Keratinocyte (primary cell): Measurements from ENCODE around the gene NPDC1. TPM values are rescaled to one million over a fixed set of nuclear protein-coding genes. Genes with fewer than 3 reads are reported as not detected.

Source experiments
- DNase-seq: peaks from one replicate; pipeline ENCODE4 v3.0.0-alpha.2; 2011; ENCODE audit warnings: low read depth, missing footprints, low spot score
- FAIRE-seq: peaks from 2 replicates; lab custom pipeline; 2011; peaks lifted over from hg19 to GRCh38; lab: Jason Lieb, UNC
- H2AFZ ChIP-seq: 2 replicates; pipeline ENCODE4 v1.6.0; 2012; ENCODE audit warnings: low read length, control low read depth, inconsistent platforms; ENCODE audit not compliant: control insufficient read depth
- H3K27ac ChIP-seq: 2 replicates; pipeline ENCODE4 v1.5.1; 2011; ENCODE audit warnings: low read length; ENCODE audit not compliant: control insufficient read depth, insufficient read depth
- H3K27me3 ChIP-seq: 3 replicates; pipeline ENCODE4 v1.6.0; 2011; ENCODE audit warnings: low read length; ENCODE audit not compliant: control insufficient read depth, insufficient read depth; ENCODE audit errors: extremely low read depth
- H3K36me3 ChIP-seq, 2 experiments: 2 replicates in 1 of 2; 3 replicates in 1 of 2; pipeline ENCODE4 v1.5.1; 2011; ENCODE audit warnings: low read length in 2 of 2, mild to moderate bottlenecking in 1 of 2; ENCODE audit not compliant: control insufficient read depth in 2 of 2, insufficient read depth in 2 of 2; ENCODE audit errors: extremely low read depth in 1 of 2
- H3K4me1 ChIP-seq: 3 replicates; pipeline ENCODE4 v1.5.1; 2011; ENCODE audit warnings: low read length; ENCODE audit not compliant: control insufficient read depth, insufficient read depth; ENCODE audit errors: extremely low read depth
- H3K4me2 ChIP-seq: 3 replicates; pipeline ENCODE4 v1.6.0; 2011; ENCODE audit warnings: low read depth, low read length; ENCODE audit not compliant: control insufficient read depth, insufficient read depth; ENCODE audit errors: extremely low read depth
- H3K4me3 ChIP-seq, 3 experiments: fragments of 200-600 bp in 1 of 3; sonication (generic) in 1 of 3; 2 replicates in 2 of 3; 3 replicates in 1 of 3; pipeline ENCODE4 v1.5.1; 2011 to 2016; ENCODE audit warnings: low read length in 3 of 3, mild to moderate bottlenecking in 3 of 3, control low read depth in 2 of 3, inconsistent platforms in 1 of 3, low read depth in 1 of 3, mixed read lengths in 1 of 3, mixed run types in 1 of 3, moderate library complexity in 1 of 3; ENCODE audit not compliant: control insufficient read depth in 2 of 3, insufficient read depth in 2 of 3; ENCODE audit errors: extremely low read depth in 1 of 3
- H3K79me2 ChIP-seq: 2 replicates; pipeline ENCODE4 v1.6.0; 2012; ENCODE audit warnings: low read length; ENCODE audit not compliant: control insufficient read depth, insufficient read depth
- H3K9ac ChIP-seq: 3 replicates; pipeline ENCODE4 v1.6.0; 2011; ENCODE audit warnings: low read length; ENCODE audit not compliant: control insufficient read depth, insufficient read depth; ENCODE audit errors: extremely low read depth
- H3K9me1 ChIP-seq: 3 replicates; pipeline ENCODE4 v1.6.0; 2011; ENCODE audit warnings: low read length; ENCODE audit not compliant: control insufficient read depth, insufficient read depth; ENCODE audit errors: extremely low read depth
- H3K9me3 ChIP-seq: 2 replicates; pipeline ENCODE4 v1.5.1; 2012; ENCODE audit warnings: low read depth, low read length; ENCODE audit not compliant: control insufficient read depth
- H4K20me1 ChIP-seq: 3 replicates; pipeline ENCODE4 v1.6.0; 2011; ENCODE audit warnings: low read length; ENCODE audit not compliant: control insufficient read depth, insufficient read depth; ENCODE audit errors: extremely low read depth
- EZH2 ChIP-seq: IDR thresholded peaks from one replicate; pipeline ENCODE4 v1.6.1; 2012; ENCODE audit warnings: inconsistent platforms, mild to moderate bottlenecking, low read length, moderate library complexity
- dilution Hi-C: fragments of 300-500 bp; cut with MboI; formaldehyde crosslinking; loops from one replicate; pipeline ENCODE4 v1.7.0; 2020; ENCODE audit warnings: low sequenced_read_pairs; ENCODE audit not compliant: extremely low pct_ligation_motif_present
- polyA plus RNA-seq, 5 experiments: library from polyadenylated mRNA; depleted of rRNA in 3 of 5; stranded (reverse) in 3 of 5; stranded (forward) in 1 of 5; unstranded in 1 of 5; fragments of >200 nt; gene quantifications; 1 replicate in 1 of 5; 2 replicates in 3 of 5; 3 replicates in 1 of 5; pipeline versions ENCODE4 v1.2.1 to v1.2.3, GENCODE V29; 2011 to 2012; ENCODE audit warnings: missing spikeins in 2 of 5, low read depth in 1 of 5, low replicate concordance in 1 of 5
- TF ChIP-seq, protein P1 (sequence below), 3 experiments: IDR thresholded peaks in 1 of 3; conservative IDR thresholded peaks in 1 of 3; optimal IDR thresholded peaks in 1 of 3; 2 replicates in 2 of 3; 3 replicates in 1 of 3; pipeline versions ENCODE3 to v1.5.1; 2011; ENCODE audit warnings: low read length in 3 of 3, mild to moderate bottlenecking in 3 of 3, moderate library complexity in 2 of 3, control low read depth in 1 of 3, inconsistent platforms in 1 of 3; ENCODE audit not compliant: insufficient read depth in 2 of 3; ENCODE audit errors: extremely low read depth in 1 of 3

NPDC1 gene
- polyA plus RNA-seq, 1 donor (not counting 4 experiments of a cell fraction or from before 2014, with no cell fraction given): 9.8 TPM

DNA sequence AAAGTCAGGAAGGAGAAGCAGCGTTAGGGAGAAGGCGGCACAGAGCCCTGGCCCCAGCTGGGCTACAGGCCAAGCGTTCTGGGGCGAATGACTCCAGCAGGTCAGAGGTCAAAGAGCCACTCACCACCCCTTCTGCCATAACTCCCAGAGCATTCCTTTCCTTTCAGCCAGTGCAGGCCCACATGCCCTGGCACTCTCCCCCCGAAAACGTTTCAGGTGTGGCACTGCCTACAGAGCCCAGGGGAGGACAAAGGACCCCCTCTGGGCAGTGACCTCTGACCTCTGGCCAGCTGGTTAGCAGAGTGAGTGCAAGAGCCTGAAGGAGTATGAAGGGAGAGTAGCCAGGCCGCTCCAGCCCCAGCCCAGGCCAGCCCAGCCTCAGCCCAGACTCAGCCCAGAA lies 22.8 kb downstream of the NPDC1 start:
- Histone ChIP-seq H3K79me2 (no peaks in the 10 kb centered on the region), H3K9ac (no peak overlapping the region), H3K9me1 (no peaks in the 10 kb centered on the region), H3K27me3 (peaks cover 15% of the 10 kb centered on the region), H3K4me3 (no peak overlapping the region), H3K4me2 (no peak overlapping the region), H2AFZ (no peak overlapping the region), H4K20me1 (no peaks in the 10 kb centered on the region), H3K36me3 (no peaks in the 10 kb centered on the region), H3K9me3 (no peaks in the 10 kb centered on the region), H3K27ac (no peak overlapping the region), H3K4me1 (no peaks in the 10 kb centered on the region)
- dilution Hi-C loops: no loop called here
- TF ChIP-seq, protein P1, sequence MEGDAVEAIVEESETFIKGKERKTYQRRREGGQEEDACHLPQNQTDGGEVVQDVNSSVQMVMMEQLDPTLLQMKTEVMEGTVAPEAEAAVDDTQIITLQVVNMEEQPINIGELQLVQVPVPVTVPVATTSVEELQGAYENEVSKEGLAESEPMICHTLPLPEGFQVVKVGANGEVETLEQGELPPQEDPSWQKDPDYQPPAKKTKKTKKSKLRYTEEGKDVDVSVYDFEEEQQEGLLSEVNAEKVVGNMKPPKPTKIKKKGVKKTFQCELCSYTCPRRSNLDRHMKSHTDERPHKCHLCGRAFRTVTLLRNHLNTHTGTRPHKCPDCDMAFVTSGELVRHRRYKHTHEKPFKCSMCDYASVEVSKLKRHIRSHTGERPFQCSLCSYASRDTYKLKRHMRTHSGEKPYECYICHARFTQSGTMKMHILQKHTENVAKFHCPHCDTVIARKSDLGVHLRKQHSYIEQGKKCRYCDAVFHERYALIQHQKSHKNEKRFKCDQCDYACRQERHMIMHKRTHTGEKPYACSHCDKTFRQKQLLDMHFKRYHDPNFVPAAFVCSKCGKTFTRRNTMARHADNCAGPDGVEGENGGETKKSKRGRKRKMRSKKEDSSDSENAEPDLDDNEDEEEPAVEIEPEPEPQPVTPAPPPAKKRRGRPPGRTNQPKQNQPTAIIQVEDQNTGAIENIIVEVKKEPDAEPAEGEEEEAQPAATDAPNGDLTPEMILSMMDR (optimal IDR thresholded peaks at IDR 0.05 in 1 of 3, IDR thresholded peaks at IDR 0.05 in 1 of 3, conservative IDR thresholded peaks at IDR 0.05 in 1 of 3; ENCODE audit: extremely low read depth in 1 of 3, insufficient read depth in 2 of 3, low read length in 3 of 3): no peak
- TF ChIP-seq EZH2: no peak
- FAIRE-seq (no peak), DNase-seq (no peak)

- H4K20me1 ChIP-seq: no peaks in the 10 kb centered on the region
- no peaks in the 10 kb centered on the region for H3K36me3 ChIP-seq
- H2AFZ ChIP-seq: no peak overlapping the region
- H3K79me2 ChIP-seq: no peaks in the 10 kb centered on the region
- H3K4me1 ChIP-seq: no peaks in the 10 kb centered on the region
- peak overlapping the region; percentile 37 for H3K4me2 ChIP-seq
- no peak for DNase-seq
- no peak overlapping the region for H3K4me3 ChIP-seq
- no peak for FAIRE-seq
- no peaks in the 10 kb centered on the region for H3K9me3 ChIP-seq
- H3K9ac ChIP-seq: no peak overlapping the region
- no peak overlapping the region for H3K27ac ChIP-seq
- no peaks in the 10 kb centered on the region for H3K9me1 ChIP-seq
- peaks cover 15% of the 10 kb centered on the region for H3K27me3 ChIP-seq
- TF ChIP-seq, protein P1 (optimal IDR thresholded peaks at IDR 0.05 in 1 of 3, IDR thresholded peaks at IDR 0.05 in 1 of 3, conservative IDR thresholded peaks at IDR 0.05 in 1 of 3; ENCODE audit: extremely low read depth in 1 of 3, insufficient read depth in 2 of 3, low read length in 3 of 3): no peak
- TF ChIP-seq EZH2: no peak
- dilution Hi-C loops: no loop called here
Measured at GRCh38 chr9:137022662-137023008, 23.3 kb downstream of the NPDC1 start.
